Measurements from ENCODE around the gene STK17A.

STK17A gene

GRCh38 chr7:43582503-43583423 is at the start of gene STK17A:
Gene STK17A, plus strand, starts transcription at chr7:43583108. Its CDS starts 136 bp downstream, at chr7:43583244.
- peak; percentile 84 for DNase-seq (ENCODE audit: low spot score)

DNA sequence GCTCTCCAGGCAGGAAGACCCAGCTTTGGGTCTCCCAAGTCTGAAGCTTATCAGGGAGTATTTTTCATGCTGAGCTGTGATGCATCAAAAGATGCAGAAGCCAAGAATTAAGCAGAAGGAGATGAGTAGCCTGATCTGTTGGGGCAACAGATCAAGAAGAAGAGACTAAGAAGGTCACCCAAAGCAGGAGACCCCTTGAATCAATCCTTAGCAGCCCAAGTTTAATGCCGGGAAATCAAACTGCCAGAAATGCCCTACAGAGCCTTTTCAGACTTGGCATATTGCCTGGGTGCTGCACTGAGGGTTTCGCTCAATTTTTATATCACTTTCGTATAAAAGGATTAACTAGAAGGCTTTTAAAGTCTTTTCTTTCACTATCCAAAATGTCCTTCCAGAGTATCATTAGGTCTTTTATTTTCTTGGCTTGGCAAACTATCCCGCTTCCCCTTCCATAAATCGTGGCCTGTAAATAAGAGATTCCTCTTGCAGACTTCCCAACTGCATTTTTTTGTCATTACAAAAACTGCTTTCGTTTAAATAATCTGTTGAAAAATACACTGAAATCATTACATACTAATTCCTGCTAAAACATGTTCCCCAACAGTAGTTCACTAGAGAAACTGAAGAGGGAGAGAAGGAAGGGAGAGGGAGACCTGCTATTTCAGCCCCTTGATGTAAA is 49.0 kb upstream of the STK17A start:
- DNase-seq (ENCODE audit: low spot score) = no peak

DNA sequence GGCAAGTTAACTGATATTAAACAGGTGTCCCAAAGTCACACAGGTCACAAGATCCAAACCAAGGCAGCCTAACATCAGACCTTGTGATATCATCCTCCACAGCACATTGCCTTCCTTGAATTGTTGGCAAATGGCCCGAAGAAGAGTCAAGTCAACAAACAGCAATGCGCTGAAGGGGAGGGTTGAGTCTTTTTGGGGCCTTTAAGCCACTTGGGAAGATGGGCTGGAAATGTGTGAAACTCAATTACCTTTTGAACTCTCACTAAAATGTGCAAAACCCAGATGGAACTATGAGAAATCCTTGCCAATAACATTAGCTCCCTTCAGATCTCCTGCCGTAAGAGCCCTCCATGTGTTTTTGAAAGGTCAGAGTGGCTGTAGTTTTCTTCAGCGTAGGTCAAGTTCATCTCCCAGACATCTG is 47.9 kb upstream of the STK17A start:
- DNase-seq (ENCODE audit: low spot score) = no peak

DNA sequence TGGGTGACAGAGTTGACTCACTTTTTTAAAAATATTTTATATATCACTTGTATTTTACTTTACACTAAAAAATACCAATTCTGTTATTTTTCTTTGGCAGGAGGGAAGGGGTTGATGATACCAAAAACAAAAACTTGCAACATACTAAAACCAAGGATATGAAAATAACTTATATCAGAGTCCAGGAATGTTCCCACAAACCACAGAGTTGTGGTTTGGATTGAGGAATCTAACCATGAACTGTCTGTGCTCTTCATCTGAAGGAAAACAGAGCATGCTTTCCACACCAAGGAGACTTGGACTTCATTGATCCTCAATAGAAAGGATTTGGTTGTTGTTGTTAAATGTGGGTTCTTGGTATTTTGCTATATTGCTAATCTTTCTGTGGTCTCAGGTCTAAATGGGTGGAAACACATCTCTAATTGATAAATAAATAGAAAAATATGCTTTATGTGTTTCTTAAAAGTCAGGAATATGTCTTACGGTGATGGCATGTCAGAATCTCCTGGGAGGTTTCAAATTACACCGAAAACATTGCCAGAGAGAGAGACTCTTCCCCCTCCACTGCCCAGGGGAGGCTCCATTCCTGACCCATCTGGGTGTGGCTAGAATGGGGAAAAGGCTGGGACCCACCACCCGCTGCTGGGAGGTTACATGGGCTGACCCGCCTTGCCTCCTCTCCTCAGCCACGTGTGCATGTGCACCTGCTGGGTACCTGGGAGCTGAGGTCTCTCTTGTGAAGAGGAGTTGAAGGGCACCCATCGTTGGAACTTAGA is 46.9 kb upstream of the STK17A start:
- DNase-seq (ENCODE audit: low spot score) = peak; percentile 73

DNA sequence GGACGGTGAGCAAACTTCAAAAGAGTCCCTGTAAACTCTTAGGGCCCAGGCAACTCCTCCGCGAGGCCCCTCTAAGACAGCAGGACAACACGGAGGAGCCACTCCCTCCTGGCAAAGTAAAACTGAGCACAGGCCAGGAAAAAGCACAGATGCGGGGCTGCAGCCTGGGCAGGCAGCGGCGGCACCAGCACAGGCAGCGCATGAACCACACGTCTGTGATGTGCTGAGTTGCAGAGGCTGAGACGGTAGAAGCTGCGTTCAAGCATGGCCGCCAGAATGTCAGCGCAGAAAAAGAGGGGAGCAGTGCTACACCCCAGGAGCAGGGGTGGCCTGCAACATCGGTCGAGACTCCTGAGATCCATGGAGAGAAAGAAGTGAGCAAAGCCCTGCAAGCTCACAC is 46.1 kb upstream of the STK17A start:
- DNase-seq (ENCODE audit: low spot score) = no peak

GRCh38 chr7:43537765-43538403 is 45.0 kb upstream of the STK17A start:
- no peak for DNase-seq (ENCODE audit: low spot score)

DNA sequence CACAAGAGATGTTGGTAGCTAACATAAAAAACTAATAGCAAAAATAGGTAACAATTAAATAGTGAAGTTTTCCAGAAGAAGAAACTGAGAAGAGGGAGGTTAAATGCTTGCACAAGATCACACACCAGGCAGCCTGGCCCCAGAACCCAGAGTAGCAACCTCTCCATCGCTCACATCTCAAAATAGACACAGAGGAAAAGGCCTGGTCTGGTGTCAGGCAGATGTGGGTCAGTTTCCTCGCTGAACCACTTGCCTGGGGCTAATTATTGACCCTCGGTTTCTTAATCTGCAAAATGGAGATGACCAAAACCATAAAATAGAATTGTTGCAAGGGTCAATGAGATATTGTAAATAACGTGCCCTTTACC is 44.5 kb upstream of the STK17A start:
- no peak for DNase-seq (ENCODE audit: low spot score)

GRCh38 chr7:43540471-43540870 is 42.4 kb upstream of the STK17A start:
- no peak for DNase-seq (ENCODE audit: low spot score)

DNA sequence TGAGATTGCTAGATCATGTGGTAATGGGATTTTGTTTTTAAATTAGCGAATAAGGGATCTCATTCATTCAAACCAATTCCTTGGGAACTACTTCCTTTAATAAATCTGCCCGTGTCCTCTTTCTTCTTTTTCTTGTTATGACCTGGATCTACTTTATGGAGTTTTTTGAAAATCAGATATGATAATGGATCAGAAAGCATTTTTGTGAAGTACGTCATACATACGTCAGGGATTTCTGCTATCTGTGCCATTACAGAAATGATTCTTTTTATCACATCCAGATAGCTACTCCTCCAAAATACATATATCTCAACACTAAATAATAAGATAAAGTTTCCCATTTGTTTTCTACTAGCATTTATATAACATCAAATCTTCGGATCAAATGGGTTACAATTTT is 40.2 kb upstream of the STK17A start:
- DNase-seq (ENCODE audit: low spot score) = no peak

DNA sequence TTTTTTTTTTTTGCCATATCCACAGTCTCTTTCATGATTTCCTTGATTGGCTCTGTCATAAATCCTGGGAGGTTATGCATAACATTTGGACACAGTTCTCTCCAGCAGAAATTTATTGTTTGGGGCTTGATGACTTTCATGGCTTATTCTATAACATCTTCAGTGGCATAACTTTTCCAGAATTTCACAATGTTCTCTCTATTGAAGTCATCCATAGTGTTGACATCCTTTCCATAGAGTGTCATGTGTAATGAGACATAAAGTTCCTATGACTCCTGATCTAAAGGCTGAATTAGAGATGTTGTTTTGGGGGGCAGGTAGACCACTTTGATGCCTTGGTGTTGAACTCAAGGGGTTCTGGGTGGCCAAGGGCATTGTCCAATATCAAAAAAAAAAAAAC is 36.7 kb upstream of the STK17A start:
- DNase-seq (ENCODE audit: low spot score) = no peak

- DNase-seq (ENCODE audit: low spot score) = no peak
Measured at GRCh38 chr7:43550427-43550826, 32.5 kb upstream of the STK17A start.

DNA sequence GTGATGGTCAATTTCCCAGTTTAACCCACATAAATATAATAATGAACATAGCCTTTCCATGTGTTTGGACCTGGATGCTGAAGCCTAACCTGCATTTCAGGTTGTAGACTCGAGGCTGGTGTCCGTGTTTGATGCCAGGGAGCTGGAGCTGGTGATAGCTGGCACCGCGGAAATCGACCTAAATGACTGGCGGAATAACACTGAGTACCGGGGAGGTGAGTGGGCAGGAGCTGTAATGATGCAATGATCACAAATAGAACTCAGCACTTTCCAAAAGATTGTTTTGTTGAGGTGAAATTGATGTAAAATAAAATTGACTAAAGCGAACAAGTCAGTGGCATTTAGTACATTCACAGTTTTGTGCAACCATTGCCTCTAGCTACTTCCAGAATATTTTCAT is 30.8 kb upstream of the STK17A start:
- no peak for DNase-seq (ENCODE audit: low spot score)

DNA sequence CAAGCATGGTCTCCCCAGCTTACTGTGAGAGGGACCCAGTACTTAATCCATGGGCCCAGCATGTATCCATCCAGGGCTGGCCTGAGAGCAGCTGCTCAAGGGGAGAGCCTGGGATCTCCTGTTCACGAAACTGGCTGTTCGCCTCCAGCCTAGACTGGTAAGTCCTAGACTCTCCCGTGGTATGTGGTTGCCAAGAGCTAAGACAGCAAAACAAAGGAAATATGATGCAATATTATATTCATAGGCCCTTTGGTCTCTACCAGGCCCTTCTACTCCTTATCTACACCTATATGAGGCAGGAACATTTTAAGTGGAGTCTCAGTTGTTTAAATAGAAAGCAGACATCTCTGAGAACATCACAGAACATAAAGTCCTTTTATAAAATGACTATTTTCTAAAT is 28.9 kb upstream of the STK17A start:
- DNase-seq (ENCODE audit: low spot score) = no peak

DNA sequence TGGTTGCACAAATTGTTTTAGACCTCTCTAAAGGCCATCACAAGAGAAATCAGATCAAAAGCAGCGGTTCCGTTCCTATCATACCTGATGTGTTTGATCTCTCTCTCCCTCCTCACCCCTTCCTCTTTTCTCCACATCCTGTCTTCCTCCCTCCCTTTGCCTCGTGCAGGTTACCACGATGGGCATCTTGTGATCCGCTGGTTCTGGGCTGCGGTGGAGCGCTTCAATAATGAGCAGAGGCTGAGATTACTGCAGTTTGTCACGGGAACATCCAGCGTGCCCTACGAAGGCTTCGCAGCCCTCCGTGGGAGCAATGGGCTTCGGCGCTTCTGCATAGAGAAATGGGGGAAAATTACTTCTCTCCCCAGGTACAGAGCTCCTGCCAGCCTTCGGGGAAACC is 28.5 kb upstream of the STK17A start:
- no peak for DNase-seq (ENCODE audit: low spot score)

GRCh38 chr7:43557831-43558495 is 24.9 kb upstream of the STK17A start:
- no peak for DNase-seq (ENCODE audit: low spot score)

- no peak for DNase-seq (ENCODE audit: low spot score)
Measured at GRCh38 chr7:43559171-43559945, 23.6 kb upstream of the STK17A start.

- no peak for DNase-seq (ENCODE audit: low spot score)
Measured at GRCh38 chr7:43559946-43560335, 23.0 kb upstream of the STK17A start.

GRCh38 chr7:43560742-43561330 is 22.1 kb upstream of the STK17A start:
- DNase-seq (ENCODE audit: low spot score) = no peak

DNA sequence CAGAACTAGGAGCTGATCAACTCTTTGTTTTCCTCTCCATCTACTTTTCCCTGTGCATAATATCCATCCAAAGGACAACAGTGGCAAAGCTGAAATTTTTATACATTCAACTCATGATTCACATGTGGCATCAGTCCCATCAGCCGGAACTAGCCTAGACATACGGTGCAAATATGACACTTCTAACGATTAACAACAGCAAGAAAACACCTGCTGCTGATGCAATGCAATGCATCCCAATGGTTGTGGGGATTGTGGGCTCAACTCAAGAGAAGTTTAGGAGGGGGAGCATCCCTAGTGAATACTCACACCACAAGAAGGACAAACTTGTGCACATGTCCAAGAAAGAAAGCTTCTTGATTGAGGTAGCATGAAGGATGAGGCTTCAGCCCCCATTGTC is 20.5 kb upstream of the STK17A start:
- no peak for DNase-seq (ENCODE audit: low spot score)

DNA sequence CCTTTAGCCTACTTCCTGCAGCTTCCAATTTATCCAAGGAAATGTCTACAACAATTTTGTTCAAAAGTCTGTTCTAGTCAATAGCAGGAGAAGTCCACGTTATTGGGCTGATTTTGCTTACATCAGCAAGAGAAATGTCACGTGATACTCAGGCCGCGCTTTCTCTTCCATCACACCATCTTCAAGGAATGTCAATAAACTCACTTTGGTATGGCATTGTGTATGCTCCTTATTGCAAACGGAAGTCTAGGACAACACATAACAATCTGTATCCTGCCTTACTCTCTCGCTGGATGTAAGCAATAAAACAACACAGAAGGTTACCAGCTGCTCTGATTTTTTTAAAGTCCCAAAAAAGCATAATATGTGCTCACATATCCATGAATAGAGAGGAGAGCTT is 17.1 kb upstream of the STK17A start:
- no peak for DNase-seq (ENCODE audit: low spot score)

DNA sequence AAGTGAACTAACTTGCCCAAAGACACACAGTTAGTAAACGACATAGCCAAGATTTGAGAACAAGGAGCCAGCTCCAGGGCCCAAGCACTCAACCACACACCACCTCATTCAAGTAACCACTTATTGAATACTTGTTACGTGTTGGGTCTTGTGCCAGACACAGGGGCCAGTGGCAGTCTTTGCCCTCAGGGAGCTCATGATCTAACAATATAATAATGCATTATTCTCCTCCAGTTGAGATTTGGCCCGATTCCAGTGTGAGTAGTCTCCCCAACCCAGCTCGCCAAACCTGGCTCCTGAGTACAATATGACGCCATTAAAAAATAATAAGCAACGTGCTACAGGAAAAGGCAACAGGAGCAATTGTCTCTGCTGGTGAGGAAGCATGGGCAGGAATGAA is 14.4 kb upstream of the STK17A start:
- DNase-seq (ENCODE audit: low spot score) = no peak
